SK-N-SH treated with all-trans-retinoic acid at 6 μM for 48 hours (cell line): ENCODE data around the gene JARID2.

Source experiments
- ATAC-seq: fragments of 200-7000 bp; cut with Tn5 transposase; 3 replicates; pipeline ENCODE4 v1.9.1; 2020; ENCODE audit warnings: mild to moderate bottlenecking, moderate library complexity
- BACH2 ChIP-seq: fragments of 250-450 bp; sonication (Bioruptor Pico); IDR thresholded peaks from 2 replicates; pipeline ENCODE4 v1.9.0; 2021; ENCODE audit warnings: mild to moderate bottlenecking, borderline replicate concordance
- CSDC2 ChIP-seq: fragments of 250-450 bp; sonication (Bioruptor Pico); IDR thresholded peaks from 2 replicates; pipeline ENCODE4 v1.5.0; 2020; ENCODE audit warnings: mild to moderate bottlenecking, moderate library complexity
- CSRNP3 ChIP-seq: fragments of 250-450 bp; sonication (Bioruptor Pico); IDR thresholded peaks from 2 replicates; pipeline ENCODE4 v1.5.1; 2021; ENCODE audit warnings: mild to moderate bottlenecking, moderate library complexity
- ESRRG ChIP-seq: fragments of 250-450 bp; sonication (Bioruptor Pico); IDR thresholded peaks from 2 replicates; pipeline ENCODE4 v1.6.1; 2021; ENCODE audit warnings: mild to moderate bottlenecking
- GLIS3 ChIP-seq: fragments of 250-450 bp; sonication (Bioruptor Pico); IDR thresholded peaks from 2 replicates; pipeline ENCODE4 v1.5.0; 2020; ENCODE audit warnings: mild to moderate bottlenecking, moderate library complexity
- ISL1 ChIP-seq: fragments of 250-450 bp; sonication (Bioruptor Pico); IDR thresholded peaks from 2 replicates; pipeline ENCODE4 v2.1.2; 2022; ENCODE audit warnings: mild to moderate bottlenecking, moderate library complexity
- OSR1 ChIP-seq: fragments of 250-450 bp; sonication (Bioruptor Pico); IDR thresholded peaks from 2 replicates; pipeline ENCODE4 v1.8.0; 2022; ENCODE audit warnings: moderate library complexity, mild to moderate bottlenecking, inconsistent platforms
- POU6F1 ChIP-seq: fragments of 250-450 bp; sonication (Bioruptor Pico); IDR thresholded peaks from 2 replicates; pipeline ENCODE4 v1.8.0; 2021; ENCODE audit warnings: low read depth, mild to moderate bottlenecking, moderate library complexity, borderline replicate concordance
- PPARA ChIP-seq: fragments of 250-450 bp; sonication (Bioruptor Pico); IDR thresholded peaks from 2 replicates; pipeline ENCODE4 v1.5.0; 2020; ENCODE audit warnings: mild to moderate bottlenecking, borderline replicate concordance
- RARB ChIP-seq: fragments of 250-450 bp; sonication (Bioruptor Pico); IDR thresholded peaks from 2 replicates; pipeline ENCODE4 v1.8.0; 2021; ENCODE audit warnings: mild to moderate bottlenecking, moderate library complexity
- SNAI2 ChIP-seq: fragments of 250-450 bp; sonication (Bioruptor Pico); IDR thresholded peaks from 2 replicates; pipeline ENCODE4 v1.5.0; 2020; ENCODE audit warnings: mild to moderate bottlenecking, moderate library complexity
- TCF4 ChIP-seq: fragments of 250-450 bp; sonication (Bioruptor Pico); IDR thresholded peaks from 2 replicates; pipeline ENCODE4 v1.8.0; 2021; ENCODE audit warnings: mild to moderate bottlenecking, moderate library complexity, borderline replicate concordance
- TOX ChIP-seq: fragments of 250-450 bp; sonication (Bioruptor Pico); IDR thresholded peaks from 2 replicates; pipeline ENCODE4 v1.8.0; 2021; ENCODE audit warnings: mild to moderate bottlenecking, moderate library complexity, borderline replicate concordance
- TSHZ2 ChIP-seq: fragments of 250-450 bp; sonication (Bioruptor Pico); IDR thresholded peaks from 2 replicates; pipeline ENCODE4 v1.5.0; 2020; ENCODE audit warnings: mild to moderate bottlenecking, moderate library complexity
- ZC3H10 ChIP-seq: fragments of 250-450 bp; sonication (Bioruptor Pico); IDR thresholded peaks from 2 replicates; pipeline ENCODE4 v1.5.1; 2021; ENCODE audit warnings: mild to moderate bottlenecking, moderate library complexity
- ZFP3 ChIP-seq: fragments of 250-450 bp; sonication (Bioruptor Pico); IDR thresholded peaks from 2 replicates; pipeline ENCODE4 v1.5.0; 2020; ENCODE audit warnings: mild to moderate bottlenecking, moderate library complexity
- ZFP30 ChIP-seq: fragments of 450-650 bp; formaldehyde crosslinking; IDR thresholded peaks from 2 replicates; pipeline ENCODE4 v1.5.0; 2022; ENCODE audit warnings: mild to moderate bottlenecking, moderate library complexity
- ZNF565 ChIP-seq: fragments of 450-650 bp; formaldehyde crosslinking; conservative IDR thresholded peaks from 2 replicates; pipeline ENCODE4 v1.5.0; 2020; ENCODE audit warnings: low read depth, mild to moderate bottlenecking, moderate library complexity
- ZNF8 ChIP-seq: fragments of 450-650 bp; formaldehyde crosslinking; IDR thresholded peaks from 2 replicates; pipeline ENCODE4 v1.5.0; 2020; ENCODE audit warnings: mild to moderate bottlenecking, moderate library complexity
- TF ChIP-seq, protein P1 (sequence below): fragments of 250-450 bp; sonication (Bioruptor Pico); IDR thresholded peaks from 2 replicates; pipeline ENCODE4 v1.5.1; 2020; ENCODE audit warnings: low read depth, mild to moderate bottlenecking, moderate library complexity

JARID2 gene

DNA sequence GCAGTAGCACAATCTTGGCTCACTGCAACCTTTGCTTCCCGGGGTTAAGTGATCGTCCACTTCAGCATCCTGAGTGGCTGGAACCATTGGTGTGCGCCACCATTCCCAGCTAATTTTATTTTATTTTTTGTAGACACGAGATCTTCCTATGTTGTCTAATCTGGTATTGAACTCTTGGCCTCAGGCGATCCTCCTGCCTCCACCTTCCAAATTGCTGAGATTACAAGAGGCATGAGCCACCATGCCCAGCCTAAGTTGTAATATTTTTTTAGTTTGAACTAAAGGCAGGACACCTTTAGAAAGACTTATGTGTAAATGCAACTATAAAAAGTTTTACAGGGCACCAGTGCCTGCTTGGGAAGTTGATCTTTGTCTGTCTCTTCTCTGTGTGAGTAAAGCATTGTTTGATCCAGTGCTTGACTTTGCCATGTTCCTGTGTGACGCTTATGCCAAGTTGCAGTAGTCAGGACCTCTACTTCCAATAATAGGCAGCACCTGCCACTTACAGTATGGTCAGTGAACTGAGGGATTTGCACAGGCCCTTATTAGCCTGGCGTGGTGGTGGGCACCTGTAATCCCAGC lies 46.9 kb downstream of the JARID2 start (continued):
- TF ChIP-seq TSHZ2 (CRISPR knock-in tag) (no peak), TOX (no peak), ZNF565 (no peak), ISL1 (CRISPR knock-in tag) (no peak), ESRRG (no peak), RARB (CRISPR knock-in tag) (no peak), SNAI2 (no peak)

DNA sequence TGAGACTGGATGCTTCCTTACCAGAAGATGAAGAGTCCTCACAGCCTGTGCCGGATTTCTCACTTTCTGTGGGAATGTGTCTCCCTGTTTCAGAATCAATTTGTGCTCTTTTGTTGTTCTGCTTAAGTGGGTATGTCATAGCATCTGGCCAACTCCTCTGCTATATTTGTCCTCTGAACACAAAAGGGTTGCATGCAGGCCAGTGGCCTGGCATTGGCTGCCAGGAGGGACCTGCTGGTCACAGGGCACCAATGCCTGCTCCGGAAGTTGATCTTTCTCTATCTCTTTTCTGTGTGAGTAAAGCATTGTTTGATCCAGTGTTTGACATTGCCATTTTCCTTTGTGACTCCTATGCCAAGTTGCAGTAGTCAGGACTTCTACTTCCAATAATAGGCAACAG lies 47.8 kb downstream of the JARID2 start:
- no peak for ATAC-seq
- TF ChIP-seq GLIS3 (CRISPR knock-in tag) = no peak
- TF ChIP-seq ZC3H10 = no peak
- TF ChIP-seq ISL1 (CRISPR knock-in tag) = no peak
- TF ChIP-seq TSHZ2 (CRISPR knock-in tag) = no peak
- TF ChIP-seq SNAI2 = no peak
- TF ChIP-seq OSR1 (CRISPR knock-in tag) = no peak
- no peak for TF ChIP-seq TOX
- TF ChIP-seq, all 23 proteins: peak for 0

DNA sequence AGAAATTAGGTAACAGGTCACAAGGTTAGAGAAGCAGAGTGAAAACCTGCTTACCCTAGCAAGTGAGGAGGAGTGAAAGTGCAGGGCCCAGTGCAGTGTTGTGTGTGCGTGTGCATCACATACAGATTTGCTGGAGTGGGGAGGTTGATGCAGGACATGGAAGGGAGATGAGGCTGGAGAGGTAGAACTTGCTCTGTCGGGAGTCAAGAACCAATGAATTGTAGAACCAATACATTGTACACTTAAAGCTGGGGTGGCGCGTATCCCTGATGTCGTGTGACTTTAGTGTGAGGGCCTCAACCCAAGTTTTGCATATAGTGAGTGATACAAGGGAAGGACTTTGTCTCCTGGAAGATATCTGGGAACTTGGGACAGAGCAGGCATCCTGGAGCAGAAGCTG lies 48.6 kb downstream of the JARID2 start:
- TF ChIP-seq TOX (no peak), BACH2 (no peak), RARB (CRISPR knock-in tag) (no peak)
- TF ChIP-seq, all 23 proteins: peak for 0
- ATAC-seq = no peak

GRCh38 chr6:15296249-15296648 lies 50.4 kb downstream of the JARID2 start:
- no peak for ATAC-seq
- TF ChIP-seq ZFP30 = no peak
- TF ChIP-seq ZFP3 = no peak
- no peak for TF ChIP-seq ZNF565
- TF ChIP-seq PPARA = no peak
- no peak for TF ChIP-seq TOX
- TF ChIP-seq TCF4 (CRISPR knock-in tag) = no peak
- no peak for TF ChIP-seq GLIS3 (CRISPR knock-in tag)
- no peak for TF ChIP-seq RARB (CRISPR knock-in tag)
- TF ChIP-seq TSHZ2 (CRISPR knock-in tag) = no peak
- no peak for TF ChIP-seq CSRNP3 (CRISPR knock-in tag)
- no peak for TF ChIP-seq ZC3H10
- no peak for TF ChIP-seq SNAI2
- TF ChIP-seq CSDC2 (CRISPR knock-in tag) = no peak
- TF ChIP-seq ZNF8 = no peak
- no peak for TF ChIP-seq ESRRG
- TF ChIP-seq BACH2 = no peak
- no peak for TF ChIP-seq POU6F1 (CRISPR knock-in tag)
- TF ChIP-seq, protein P1, sequence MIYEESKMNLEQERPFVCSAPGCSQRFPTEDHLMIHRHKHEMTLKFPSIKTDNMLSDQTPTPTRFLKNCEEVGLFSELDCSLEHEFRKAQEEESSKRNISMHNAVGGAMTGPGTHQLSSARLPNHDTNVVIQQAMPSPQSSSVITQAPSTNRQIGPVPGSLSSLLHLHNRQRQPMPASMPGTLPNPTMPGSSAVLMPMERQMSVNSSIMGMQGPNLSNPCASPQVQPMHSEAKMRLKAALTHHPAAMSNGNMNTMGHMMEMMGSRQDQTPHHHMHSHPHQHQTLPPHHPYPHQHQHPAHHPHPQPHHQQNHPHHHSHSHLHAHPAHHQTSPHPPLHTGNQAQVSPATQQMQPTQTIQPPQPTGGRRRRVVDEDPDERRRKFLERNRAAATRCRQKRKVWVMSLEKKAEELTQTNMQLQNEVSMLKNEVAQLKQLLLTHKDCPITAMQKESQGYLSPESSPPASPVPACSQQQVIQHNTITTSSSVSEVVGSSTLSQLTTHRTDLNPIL (CRISPR knock-in tag) = no peak
- TF ChIP-seq, all 23 proteins: peak for 0
